Endothelial cell of umbilical vein (primary cell): ENCODE results near the gene UNC5CL. TPM values are rescaled to one million over a fixed set of nuclear protein-coding genes. Genes with fewer than 3 reads are reported as not detected.

Source experiments
- BruUV-seq: library from RNA; stranded (reverse); fragments of 400-500 nt; replicated peaks from 2 replicates; lab custom pipeline; 2021; lab: Mats Ljungman, UMichigan
- CTCF ChIA-PET: fragments of 300-600, 350-600 bp; sonication (Branson Sonifier 250); formaldehyde crosslinking; loops from one replicate; lab custom pipeline; 2021; ENCODE audit warnings: antibody characterized with exemption, inconsistent platforms; lab: Charles Lee
- POLR2A ChIA-PET: fragments of 300-600, 350-600 bp; sonication (Branson Sonifier 250); formaldehyde crosslinking; loops from one replicate; lab custom pipeline; 2021; ENCODE audit warnings: antibody characterized with exemption, inconsistent platforms; lab: Charles Lee
- DNase-seq: peaks from one replicate; pipeline ENCODE4 v3.0.0-alpha.2; 2011; ENCODE audit warnings: low read depth, low spot score
- FAIRE-seq: peaks from 2 replicates; lab custom pipeline; 2011; peaks lifted over from hg19 to GRCh38; lab: Jason Lieb, UNC
- H2AFZ ChIP-seq: 2 replicates; pipeline ENCODE4 v1.6.0; 2012; ENCODE audit warnings: low read depth, low read length, control low read depth, inconsistent platforms
- H3K27ac ChIP-seq: 2 replicates; pipeline ENCODE4 v1.5.1; 2011; ENCODE audit warnings: low read depth, mild to moderate bottlenecking, control low read depth, low read length, moderate library complexity; ENCODE audit not compliant: insufficient read depth
- H3K27me3 ChIP-seq, 2 experiments: 2 replicates each; pipeline versions ENCODE4 v1.6.0 to v1.6.1; 2011; ENCODE audit warnings: low read length in 2 of 2, mixed read lengths in 1 of 2; ENCODE audit not compliant: control insufficient read depth in 2 of 2, insufficient read depth in 2 of 2
- H3K36me3 ChIP-seq, 2 experiments: 2 replicates in 1 of 2; 3 replicates in 1 of 2; pipeline ENCODE4 v1.5.1; 2011; ENCODE audit warnings: low read length in 2 of 2, mild to moderate bottlenecking in 1 of 2, moderate library complexity in 1 of 2; ENCODE audit not compliant: control insufficient read depth in 2 of 2, insufficient read depth in 2 of 2; ENCODE audit errors: extremely low read depth in 1 of 2
- H3K4me1 ChIP-seq: 3 replicates; pipeline ENCODE4 v1.5.1; 2011; ENCODE audit warnings: mild to moderate bottlenecking, low read length; ENCODE audit not compliant: control insufficient read depth, insufficient read depth; ENCODE audit errors: extremely low read depth
- H3K4me2 ChIP-seq: 2 replicates; pipeline ENCODE4 v1.6.1; 2011; ENCODE audit warnings: low read length, control low read depth, mixed read lengths; ENCODE audit not compliant: insufficient read depth
- H3K4me3 ChIP-seq, 3 experiments: fragments of 200-600 bp in 1 of 3; sonication (generic), shearing (Covaris generic) in 1 of 3; replicated peaks in 1 of 3; 2 replicates each; pipeline ENCODE4 v1.5.1; 2011 to 2016; ENCODE audit warnings: control low read depth in 3 of 3, low read length in 3 of 3, mild to moderate bottlenecking in 2 of 3, inconsistent platforms in 1 of 3, low read depth in 1 of 3, moderate library complexity in 1 of 3; ENCODE audit not compliant: insufficient read depth in 1 of 3
- H3K79me2 ChIP-seq: 2 replicates; pipeline ENCODE4 v1.6.0; 2012; ENCODE audit warnings: low read length, inconsistent platforms; ENCODE audit not compliant: control insufficient read depth, insufficient read depth
- H3K9ac ChIP-seq: replicated peaks from 2 replicates; pipeline ENCODE3; 2011; ENCODE audit warnings: low read length, control low read depth; ENCODE audit not compliant: insufficient read depth; ENCODE audit errors: extremely low read depth
- H3K9me1 ChIP-seq: replicated peaks from 3 replicates; pipeline ENCODE4 v1.6.0; 2011; ENCODE audit warnings: mild to moderate bottlenecking, low read length; ENCODE audit not compliant: control insufficient read depth, insufficient read depth; ENCODE audit errors: extremely low read depth
- H3K9me3 ChIP-seq: replicated peaks from 2 replicates; pipeline ENCODE4 v1.5.1; 2012; ENCODE audit warnings: low read length, inconsistent platforms; ENCODE audit not compliant: control insufficient read depth, insufficient read depth
- H4K20me1 ChIP-seq: replicated peaks from 2 replicates; pipeline ENCODE3; 2011; ENCODE audit warnings: mild to moderate bottlenecking, low read length; ENCODE audit not compliant: control insufficient read depth, insufficient read depth; ENCODE audit errors: extremely low read depth
- EZH2 ChIP-seq: IDR thresholded peaks from 2 replicates; pipeline ENCODE4 v1.6.1; 2012; ENCODE audit warnings: borderline replicate concordance, low read depth, mild to moderate bottlenecking, moderate library complexity, low read length, inconsistent platforms; ENCODE audit not compliant: severe bottlenecking
- FOS ChIP-seq: IDR thresholded peaks from 2 replicates; pipeline ENCODE4 v1.6.1; 2011; ENCODE audit warnings: mild to moderate bottlenecking, low read length, moderate library complexity, borderline replicate concordance; ENCODE audit not compliant: insufficient read depth
- GATA2 ChIP-seq: IDR thresholded peaks from 2 replicates; pipeline ENCODE4 v1.7.0; 2011; ENCODE audit warnings: low read depth, mild to moderate bottlenecking, moderate library complexity, mixed read lengths, low read length; ENCODE audit not compliant: insufficient read length, insufficient read depth
- JUN ChIP-seq: IDR thresholded peaks from 2 replicates; pipeline ENCODE4 v1.6.1; 2011; ENCODE audit warnings: borderline replicate concordance, low read depth; ENCODE audit not compliant: insufficient read length, insufficient read depth
- MAX ChIP-seq: IDR thresholded peaks from 2 replicates; pipeline ENCODE4 v1.6.1; 2011; ENCODE audit not compliant: insufficient read depth, insufficient read length
- MYC ChIP-seq: IDR thresholded peaks from one replicate; pipeline ENCODE4 v1.6.1; 2011; ENCODE audit warnings: mild to moderate bottlenecking, low read depth, low read length
- POLR2A ChIP-seq: IDR thresholded peaks from 2 replicates; pipeline ENCODE4 v1.6.1; 2012; ENCODE audit warnings: low read depth, mild to moderate bottlenecking, control low read depth, low read length
- POLR2AphosphoS5 ChIP-seq: IDR thresholded peaks from 2 replicates; pipeline ENCODE4 v1.6.1; 2012; ENCODE audit warnings: low read depth, mild to moderate bottlenecking, control low read depth, low read length, moderate library complexity; ENCODE audit not compliant: insufficient read depth
- dilution Hi-C: fragments of 300-500 bp; cut with MboI; formaldehyde crosslinking; loops from one replicate; pipeline ENCODE4 v1.15.0; 2019; ENCODE audit warnings: low sequenced_read_pairs; ENCODE audit not compliant: extremely low pct_ligation_motif_present
- intact Hi-C: fragments of 100-400 bp; cut with micrococcal nuclease; formaldehyde crosslinking; loops from one replicate; pipeline ENCODE4 v1.10.0; 2022
- polyA plus RNA-seq, 4 experiments: library from polyadenylated mRNA; depleted of rRNA in 3 of 4; stranded (reverse) in 3 of 4; unstranded in 1 of 4; fragments of >200 nt; gene quantifications; 2 replicates each; pipeline versions ENCODE4 v1.2.1 to v1.2.3, GENCODE V29; 2011 to 2012; ENCODE audit warnings: missing spikeins in 1 of 4
- total RNA-seq: library from RNA; stranded (reverse); gene quantifications from 2 replicates; pipeline ENCODE4 v1.2.3, GENCODE V29; 2021
- TF ChIP-seq, protein P1 (sequence below), 2 donors: IDR thresholded peaks; 1 replicate in 1 of 2; 2 replicates in 1 of 2; pipeline ENCODE4 v1.5.1; 2011; ENCODE audit warnings: low read length in 2 of 2, mild to moderate bottlenecking in 2 of 2, moderate library complexity in 2 of 2, control low read depth in 1 of 2, inconsistent platforms in 1 of 2, low read depth in 1 of 2; ENCODE audit not compliant: insufficient read depth in 1 of 2; ENCODE audit errors: extremely low read depth in 1 of 2

The UNC5CL gene
- total and polyA plus RNA-seq, 2 donors (not counting 3 experiments of a cell fraction or from before 2014, with no cell fraction given) = 0.14 to 0.20 TPM

GRCh38 chr6:41051873-41052272 is 12.9 kb upstream of the UNC5CL start:
- H3K27ac ChIP-seq = no peak overlapping the region
- BruUV-seq = no TSS peak
- DNase-seq = no peak
- H4K20me1 ChIP-seq = no peaks in the 10 kb centered on the region
- H3K9me1 ChIP-seq = no peaks in the 10 kb centered on the region
- no peak overlapping the region for H3K4me2 ChIP-seq
- no peak overlapping the region for H3K9ac ChIP-seq
- intact Hi-C loops (no loop called here), dilution Hi-C loops (no loop called here)
- no peak overlapping the region for H2AFZ ChIP-seq
- no peaks in the 10 kb centered on the region for H3K79me2 ChIP-seq
- peaks cover 0 to 3% of the 10 kb centered on the region in 2 experiments for H3K27me3 ChIP-seq
- TF ChIP-seq MAX (no peak), MYC (no peak), POLR2A (no peak), FOS (no peak), EZH2 (no peak), JUN (no peak), GATA2 (no peak), POLR2AphosphoS5 (no peak)
- TF ChIP-seq, protein P1, sequence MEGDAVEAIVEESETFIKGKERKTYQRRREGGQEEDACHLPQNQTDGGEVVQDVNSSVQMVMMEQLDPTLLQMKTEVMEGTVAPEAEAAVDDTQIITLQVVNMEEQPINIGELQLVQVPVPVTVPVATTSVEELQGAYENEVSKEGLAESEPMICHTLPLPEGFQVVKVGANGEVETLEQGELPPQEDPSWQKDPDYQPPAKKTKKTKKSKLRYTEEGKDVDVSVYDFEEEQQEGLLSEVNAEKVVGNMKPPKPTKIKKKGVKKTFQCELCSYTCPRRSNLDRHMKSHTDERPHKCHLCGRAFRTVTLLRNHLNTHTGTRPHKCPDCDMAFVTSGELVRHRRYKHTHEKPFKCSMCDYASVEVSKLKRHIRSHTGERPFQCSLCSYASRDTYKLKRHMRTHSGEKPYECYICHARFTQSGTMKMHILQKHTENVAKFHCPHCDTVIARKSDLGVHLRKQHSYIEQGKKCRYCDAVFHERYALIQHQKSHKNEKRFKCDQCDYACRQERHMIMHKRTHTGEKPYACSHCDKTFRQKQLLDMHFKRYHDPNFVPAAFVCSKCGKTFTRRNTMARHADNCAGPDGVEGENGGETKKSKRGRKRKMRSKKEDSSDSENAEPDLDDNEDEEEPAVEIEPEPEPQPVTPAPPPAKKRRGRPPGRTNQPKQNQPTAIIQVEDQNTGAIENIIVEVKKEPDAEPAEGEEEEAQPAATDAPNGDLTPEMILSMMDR (IDR thresholded peaks at IDR 0.05; ENCODE audit: extremely low read depth in 1 of 2, insufficient read depth in 1 of 2, low read depth in 1 of 2, low read length in 2 of 2) = no peak
- ChIA-PET CTCF (interaction anchor here (2.1 kb wide), 1 partner anchor 24 kb away, joined by 5 read pairs; no protein-coding TSS in a partner anchor), POLR2A (no interaction called here)
- H3K4me3 ChIP-seq = no peak overlapping the region
- no peaks in the 10 kb centered on the region for H3K36me3 ChIP-seq
- peaks cover 5% of the 10 kb centered on the region for H3K4me1 ChIP-seq
- FAIRE-seq = no peak
- H3K9me3 ChIP-seq = no peaks in the 10 kb centered on the region
